ENCODE data around the gene SPRED2.
"Not testable (repeated sequence)": the region's sequence is repeated elsewhere in the genome, so short reads cannot be mapped to it uniquely, and the experiment has no call there.

The SPRED2 gene

GRCh38 chr2:65351948-65352595 lies 80.3 kb downstream of the SPRED2 start:
- no peak for DNase-seq (ENCODE audit: extremely low spot score, insufficient read length, low read depth)
- no peak for FAIRE-seq

- FAIRE-seq (no peak), DNase-seq (ENCODE audit: extremely low spot score, insufficient read length, low read depth) (no peak)
Observed at GRCh38 chr2:65351234-65351947, 81.0 kb downstream of the SPRED2 start.

- no peak for FAIRE-seq
- no peak for DNase-seq (ENCODE audit: extremely low spot score, insufficient read length, low read depth)
Observed at GRCh38 chr2:65350651-65351056, 81.7 kb downstream of the SPRED2 start.

GRCh38 chr2:65349863-65350262 lies 82.5 kb downstream of the SPRED2 start:
- no peak for FAIRE-seq

GRCh38 chr2:65347913-65348312 lies 84.5 kb downstream of the SPRED2 start:
- no peak for FAIRE-seq
- DNase-seq (ENCODE audit: extremely low spot score, insufficient read length, low read depth): no peak

More at GRCh38 chr2:65349863-65350262, 82.5 kb downstream of the SPRED2 start:
- no peak for DNase-seq (ENCODE audit: extremely low spot score, insufficient read length, low read depth)

- no peak for FAIRE-seq
Observed at GRCh38 chr2:65345631-65346030, 86.8 kb downstream of the SPRED2 start.

GRCh38 chr2:65344689-65345088 lies 87.7 kb downstream of the SPRED2 start:
- FAIRE-seq (no peak), DNase-seq (ENCODE audit: extremely low spot score, insufficient read length, low read depth) (no peak)

More at GRCh38 chr2:65345631-65346030, 86.8 kb downstream of the SPRED2 start:
- DNase-seq (ENCODE audit: extremely low spot score, insufficient read length, low read depth): no peak

GRCh38 chr2:65344182-65344581 lies 88.2 kb downstream of the SPRED2 start:
- FAIRE-seq (no peak), DNase-seq (ENCODE audit: extremely low spot score, insufficient read length, low read depth) (no peak)

GRCh38 chr2:65343386-65343785 lies 89.0 kb downstream of the SPRED2 start:
- DNase-seq (ENCODE audit: extremely low spot score, insufficient read length, low read depth) (no peak), FAIRE-seq (no peak)

- FAIRE-seq: no peak
- DNase-seq (ENCODE audit: extremely low spot score, insufficient read length, low read depth): no peak
Observed at GRCh38 chr2:65340898-65341681, 91.3 kb downstream of the SPRED2 start.

- DNase-seq (ENCODE audit: extremely low spot score, insufficient read length, low read depth) (no peak), FAIRE-seq (no peak)
Observed at GRCh38 chr2:65339648-65340047, 92.8 kb downstream of the SPRED2 start.

- FAIRE-seq; DNase-seq (ENCODE audit: extremely low spot score, insufficient read length, low read depth): not testable (repeated sequence)
Observed at GRCh38 chr2:65338830-65339495, 93.4 kb downstream of the SPRED2 start.

GRCh38 chr2:65337915-65338314 lies 94.5 kb downstream of the SPRED2 start:
- not testable (repeated sequence) for DNase-seq (ENCODE audit: extremely low spot score, insufficient read length, low read depth); FAIRE-seq

GRCh38 chr2:65334714-65335113 lies 97.7 kb downstream of the SPRED2 start:
- DNase-seq (ENCODE audit: extremely low spot score, insufficient read length, low read depth) (no peak), FAIRE-seq (no peak)

GRCh38 chr2:65331336-65332025 lies 100.9 kb downstream of the SPRED2 start:
- FAIRE-seq: no peak
- DNase-seq (ENCODE audit: extremely low spot score, insufficient read length, low read depth): no peak

GRCh38 chr2:65329525-65329924 lies 102.9 kb downstream of the SPRED2 start:
- DNase-seq (ENCODE audit: extremely low spot score, insufficient read length, low read depth) (no peak), FAIRE-seq (no peak)

GRCh38 chr2:65326276-65326675 lies 106.1 kb downstream of the SPRED2 start:
- DNase-seq (ENCODE audit: extremely low spot score, insufficient read length, low read depth) (no peak), FAIRE-seq (no peak)

- FAIRE-seq (no peak), DNase-seq (ENCODE audit: extremely low spot score, insufficient read length, low read depth) (no peak)
Observed at GRCh38 chr2:65325066-65325465, 107.3 kb downstream of the SPRED2 start.

- DNase-seq (ENCODE audit: extremely low spot score, insufficient read length, low read depth) (no peak), FAIRE-seq (no peak)
Observed at GRCh38 chr2:65320946-65321345, 111.5 kb downstream of the SPRED2 start.

Measured in GM18507 (cell line).